Epithelial cell of esophagus (primary cell): ENCODE data around the gene RPS10.
A peak's percentile ranks its signal among the peaks of the same experiment; 100 is the strongest.

Source experiments
- DNase-seq: peaks from one replicate; pipeline ENCODE4 v3.0.0; 2010; ENCODE audit warnings: low read depth
- H3K4me3 ChIP-seq: 2 replicates; pipeline ENCODE4 v1.5.1; 2011; ENCODE audit warnings: mild to moderate bottlenecking, low read length, control low read depth
- TF ChIP-seq, protein P1 (sequence below): IDR thresholded peaks from 2 replicates; pipeline ENCODE4 v1.5.1; 2011; ENCODE audit warnings: low read depth, mild to moderate bottlenecking, low read length, control low read depth, inconsistent platforms; ENCODE audit not compliant: insufficient read depth; ENCODE audit errors: missing control alignments

The RPS10 gene

DNA sequence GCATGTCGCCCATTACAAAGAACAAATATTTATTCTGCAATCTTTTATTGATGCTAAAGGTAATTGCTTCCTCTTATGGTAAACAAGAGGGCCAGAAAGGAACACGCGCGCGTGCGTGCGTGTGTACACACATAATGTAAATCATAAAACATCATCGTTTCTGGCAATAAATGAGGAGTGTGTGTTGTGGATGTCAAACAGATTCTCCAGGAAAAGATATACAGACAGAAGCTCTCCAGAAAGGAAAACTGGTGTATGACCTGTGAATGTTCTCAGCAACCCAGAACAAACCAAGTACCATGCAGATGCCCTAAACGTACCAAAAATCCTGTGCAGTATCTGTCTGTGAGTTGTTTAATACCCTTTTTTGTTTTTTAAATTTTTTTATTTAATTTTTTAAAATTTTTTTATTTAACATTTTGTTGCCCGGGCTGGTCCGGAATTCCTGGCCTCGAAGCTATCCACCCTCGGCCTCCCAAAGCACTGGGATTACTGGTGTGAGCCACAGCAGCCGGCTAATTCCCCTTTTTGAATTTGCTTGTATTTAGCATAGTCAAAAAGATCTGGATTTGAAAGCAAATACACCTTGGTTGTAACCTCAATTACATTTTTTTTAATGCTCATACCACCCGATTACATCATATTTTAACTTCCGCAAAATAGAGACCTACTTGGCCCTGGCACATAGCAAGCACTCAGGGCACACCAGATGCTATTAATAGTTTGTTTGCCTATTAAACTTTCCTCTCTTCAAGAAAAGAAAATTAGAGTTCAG, 32.5 kb downstream of the RPS10 start:
- H3K4me3 ChIP-seq: peak overlapping the region; percentile 65
- TF ChIP-seq, protein P1, sequence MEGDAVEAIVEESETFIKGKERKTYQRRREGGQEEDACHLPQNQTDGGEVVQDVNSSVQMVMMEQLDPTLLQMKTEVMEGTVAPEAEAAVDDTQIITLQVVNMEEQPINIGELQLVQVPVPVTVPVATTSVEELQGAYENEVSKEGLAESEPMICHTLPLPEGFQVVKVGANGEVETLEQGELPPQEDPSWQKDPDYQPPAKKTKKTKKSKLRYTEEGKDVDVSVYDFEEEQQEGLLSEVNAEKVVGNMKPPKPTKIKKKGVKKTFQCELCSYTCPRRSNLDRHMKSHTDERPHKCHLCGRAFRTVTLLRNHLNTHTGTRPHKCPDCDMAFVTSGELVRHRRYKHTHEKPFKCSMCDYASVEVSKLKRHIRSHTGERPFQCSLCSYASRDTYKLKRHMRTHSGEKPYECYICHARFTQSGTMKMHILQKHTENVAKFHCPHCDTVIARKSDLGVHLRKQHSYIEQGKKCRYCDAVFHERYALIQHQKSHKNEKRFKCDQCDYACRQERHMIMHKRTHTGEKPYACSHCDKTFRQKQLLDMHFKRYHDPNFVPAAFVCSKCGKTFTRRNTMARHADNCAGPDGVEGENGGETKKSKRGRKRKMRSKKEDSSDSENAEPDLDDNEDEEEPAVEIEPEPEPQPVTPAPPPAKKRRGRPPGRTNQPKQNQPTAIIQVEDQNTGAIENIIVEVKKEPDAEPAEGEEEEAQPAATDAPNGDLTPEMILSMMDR: no peak
- no peak for DNase-seq

DNA sequence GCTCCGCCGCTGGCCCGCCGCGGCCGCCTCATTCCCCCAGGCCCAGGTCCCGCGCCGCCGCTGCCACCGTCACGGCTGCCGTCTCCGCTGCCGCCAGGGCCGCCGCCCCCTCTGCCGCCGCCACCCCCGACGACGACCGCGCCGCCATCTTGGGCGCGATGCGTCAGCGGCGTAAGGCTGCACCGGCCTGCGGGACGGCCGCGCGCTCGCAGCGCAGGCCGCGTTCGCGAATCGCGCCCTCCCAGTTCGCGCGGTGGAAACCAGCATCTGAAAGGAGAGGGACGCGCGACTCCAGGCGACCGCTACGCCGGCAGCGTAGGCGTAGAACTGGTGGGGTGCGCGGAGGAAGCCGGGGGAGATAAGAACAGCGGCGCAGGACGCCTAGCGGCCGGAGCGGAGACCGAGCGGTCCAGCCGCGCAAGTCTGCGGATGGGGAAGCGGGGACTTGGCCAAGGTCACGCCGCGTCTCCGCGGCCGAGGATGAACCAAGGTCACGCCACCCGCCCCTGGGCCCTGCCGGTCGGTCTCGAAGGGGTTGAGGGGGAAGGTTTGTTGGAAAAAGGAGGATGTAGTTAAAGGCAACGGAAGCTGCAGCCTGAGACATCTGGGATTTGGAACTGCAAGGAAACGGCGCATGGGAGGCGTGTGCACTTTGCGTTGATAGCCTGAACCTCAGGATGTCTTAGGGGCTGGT, 33.2 kb downstream of the RPS10 start, which contains the start of gene NUDT3:
TSS of gene NUDT3 (minus strand) at position 173 of the 694 bp plus-strand sequence. CDS start 307 bp downstream, outside the sequence.
- H3K4me3 ChIP-seq: peak within 1 kb of the TSS; percentile 65
- TF ChIP-seq, protein P1: peak; percentile 66
- peak; percentile 90 for DNase-seq

DNA sequence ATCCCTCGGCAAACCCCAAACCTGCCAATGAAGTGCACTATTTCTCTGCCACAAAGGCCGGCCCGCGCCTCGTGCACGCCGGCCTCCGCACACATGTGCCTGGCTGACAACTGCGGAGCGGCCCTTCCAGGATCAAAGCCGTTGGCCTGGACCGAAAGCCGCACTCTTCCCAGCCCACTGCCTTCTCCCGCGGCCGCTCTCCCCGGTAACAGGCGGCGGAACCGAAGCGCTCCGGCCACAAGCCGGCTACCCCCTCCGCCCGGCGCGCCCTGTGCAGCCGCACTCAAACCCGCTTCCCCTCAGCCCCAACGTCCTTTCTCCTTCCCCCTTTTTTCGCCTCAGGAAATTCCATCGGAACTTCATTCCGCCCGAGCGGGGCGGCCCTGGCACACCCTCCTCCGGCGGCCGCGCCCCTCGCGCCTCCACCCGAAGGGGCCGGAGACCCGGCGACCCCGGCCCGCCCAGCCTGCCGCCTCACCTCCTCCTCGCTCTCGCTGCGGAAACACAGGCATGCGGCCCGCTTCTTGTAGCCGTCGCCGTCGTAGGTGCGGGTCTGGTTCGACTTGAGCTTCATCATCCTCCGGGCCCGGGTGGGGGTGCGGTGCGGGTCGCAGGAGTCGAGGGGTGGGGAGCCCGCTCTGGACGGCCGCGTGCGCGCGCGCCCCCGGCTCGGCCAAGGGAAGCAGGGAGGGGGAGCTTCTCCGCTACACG, 33.9 kb downstream of the RPS10 start:
- TF ChIP-seq, protein P1: no peak
- H3K4me3 ChIP-seq: peak overlapping the region; percentile 65

DNA sequence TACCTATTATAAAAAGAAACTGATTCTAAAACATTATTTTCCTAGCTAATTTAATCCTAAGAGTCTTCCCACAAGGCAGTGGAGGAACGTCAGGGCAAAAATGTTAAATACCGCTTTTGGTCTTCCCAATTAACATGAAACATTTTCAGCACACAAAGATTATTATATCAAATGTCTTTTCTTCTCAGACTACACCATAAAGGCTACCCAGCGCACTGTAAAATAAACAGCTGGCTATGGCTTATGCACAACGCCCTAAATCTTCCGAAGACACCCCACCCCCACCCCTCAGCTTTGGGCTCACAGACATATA, 34.4 kb downstream of the RPS10 start:
- TF ChIP-seq, protein P1: no peak
- no peak for DNase-seq
- peak overlapping the region; percentile 65 for H3K4me3 ChIP-seq

More for the DNA sequence above, 33.9 kb downstream of the RPS10 start:
- peak; percentile 66 for DNase-seq

DNA sequence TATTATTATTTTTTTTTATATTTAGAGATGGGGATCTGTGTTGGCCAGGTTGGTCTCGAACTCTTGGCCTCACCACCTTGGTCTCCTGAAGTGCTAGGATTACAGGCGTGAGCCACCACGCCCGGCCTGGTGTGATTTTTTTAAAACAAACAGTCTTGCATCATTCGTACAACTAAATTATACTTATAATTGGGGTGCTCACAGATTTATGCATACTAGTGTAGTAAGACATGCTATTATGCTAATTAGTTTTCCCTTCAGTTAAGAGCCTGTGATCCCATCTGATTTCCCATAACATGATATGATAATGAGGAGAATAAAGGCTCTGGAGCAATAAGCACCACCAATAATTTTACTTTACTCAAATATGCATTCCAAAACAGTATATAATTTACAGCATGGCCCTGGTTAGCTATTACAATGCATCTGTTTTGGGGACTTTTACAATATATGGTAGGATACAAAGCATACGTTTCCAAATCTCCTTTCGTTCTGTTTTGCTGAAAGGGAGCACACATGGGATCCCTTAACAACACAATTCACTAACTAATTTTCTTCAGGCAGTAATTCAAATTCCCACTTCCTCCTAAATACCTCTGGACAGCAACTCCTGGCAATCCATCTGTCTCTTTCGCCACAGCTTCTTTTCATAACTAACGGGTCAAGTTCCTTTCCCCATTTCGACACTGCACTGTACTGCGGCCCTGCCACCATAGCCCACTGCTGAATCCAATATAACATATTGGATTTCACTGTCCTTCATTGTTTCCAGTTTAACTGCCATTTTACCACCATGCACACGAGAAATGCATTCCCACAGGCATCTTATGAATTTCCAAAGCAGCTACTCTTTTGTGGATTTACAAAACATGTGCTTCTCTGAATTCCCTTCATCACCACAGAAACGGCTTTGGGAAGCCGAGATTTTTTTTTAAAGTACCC, 35.1 kb downstream of the RPS10 start:
- peak; percentile 48 for DNase-seq
- peak overlapping the region; percentile 65 for H3K4me3 ChIP-seq
- TF ChIP-seq, protein P1: no peak

DNA sequence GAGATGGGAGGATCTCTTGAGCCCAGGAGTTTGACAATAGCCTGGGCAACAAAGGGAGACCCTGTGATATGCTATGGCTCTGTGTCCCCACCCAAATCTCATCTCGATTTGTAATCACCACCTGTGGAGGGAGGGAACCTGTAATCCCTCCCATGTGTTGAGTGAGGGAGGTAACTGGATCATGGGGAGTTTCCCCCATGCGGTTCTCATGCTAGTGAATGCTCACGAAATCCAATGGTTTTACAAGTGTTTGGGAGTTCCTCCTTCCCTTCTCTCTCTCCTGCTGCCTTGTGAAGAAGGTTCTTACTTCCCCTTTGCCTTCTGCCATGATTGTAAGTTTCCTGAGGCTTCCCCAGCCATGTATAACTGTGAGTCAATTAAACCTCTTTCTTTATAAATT, 36.8 kb downstream of the RPS10 start:
- TF ChIP-seq, protein P1: no peak
- no peak for DNase-seq
- no peak overlapping the region for H3K4me3 ChIP-seq
